Stimulated activated CD4-positive, alpha-beta T cell treated with anti-CD3 and anti-CD28 coated beads, Interleukin-15, amount 100 ng/mL, for 48 hours (primary cell): ENCODE data around the gene MAGEE1.
A peak's percentile ranks its signal among the peaks of the same experiment; 100 is the strongest.

Experiments used
- DNase-seq, 2 donors: peaks; one replicate each; pipeline ENCODE4 v3.0.0-alpha.2; 2020; ENCODE audit warnings: low read depth in 2 of 2

Gene MAGEE1

GRCh38 chrX:76427560-76428242 is at the start of gene MAGEE1:
Gene MAGEE1, plus strand, starts transcription at chrX:76427710. Its CDS starts 221 bp downstream, at chrX:76427931.
- peak; percentile 51 to 70 for DNase-seq

- no peak for DNase-seq
Observed at GRCh38 chrX:76398970-76399369, 28.5 kb upstream of the MAGEE1 start.

GRCh38 chrX:76407795-76408194 is 19.7 kb upstream of the MAGEE1 start:
- no peak for DNase-seq

- DNase-seq: no peak
Observed at GRCh38 chrX:76420237-76420636, 7.3 kb upstream of the MAGEE1 start.

GRCh38 chrX:76428243-76429130 is 977 bp downstream of the MAGEE1 start:
- peak in 1 of 2 donors; percentile 6 for DNase-seq

GRCh38 chrX:76433219-76433618 is 5.7 kb downstream of the MAGEE1 start:
- no peak for DNase-seq

- no peak for DNase-seq
Observed at GRCh38 chrX:76434103-76434741, 6.7 kb downstream of the MAGEE1 start.

- DNase-seq: no peak
Observed at GRCh38 chrX:76439188-76439587, 11.7 kb downstream of the MAGEE1 start.

GRCh38 chrX:76453737-76454406 is 26.4 kb downstream of the MAGEE1 start:
- DNase-seq: no peak

GRCh38 chrX:76454456-76454927 is 27.0 kb downstream of the MAGEE1 start:
- DNase-seq: no peak

GRCh38 chrX:76477353-76477752 is 49.8 kb downstream of the MAGEE1 start:
- DNase-seq: no peak
